SU-DHL-6 (cell line): ENCODE measurements around the gene FAM13C.

ENCODE experiments used
- H2AFZ ChIP-seq: fragments of 200-600 bp; sonication (generic); 2 replicates; pipeline ENCODE4 v1.6.1; 2014; ENCODE audit warnings: low read depth, mild to moderate bottlenecking, moderate library complexity, mixed read lengths, antibody characterized with exemption, low read length; ENCODE audit not compliant: severe bottlenecking
- H3F3A ChIP-seq: fragments of 200-600 bp; shearing (Covaris generic); 2 replicates; pipeline ENCODE4 v1.6.0; 2016; ENCODE audit warnings: antibody characterized with exemption, mild to moderate bottlenecking; ENCODE audit not compliant: insufficient read depth
- H3K27ac ChIP-seq: fragments of 200-600 bp; sonication (generic); 2 replicates; pipeline ENCODE4 v1.5.1; 2016; ENCODE audit warnings: low read depth, mild to moderate bottlenecking, low read length, moderate library complexity, mixed read lengths
- H3K27me3 ChIP-seq: fragments of 200-600 bp; sonication (generic), shearing (Covaris generic); 2 replicates; pipeline ENCODE4 v1.6.0; 2014; ENCODE audit warnings: mild to moderate bottlenecking, low read length
- H3K36me3 ChIP-seq: fragments of 200-600 bp; sonication (generic); 2 replicates; pipeline ENCODE4 v1.6.1; 2014; ENCODE audit warnings: mild to moderate bottlenecking, low read length, mixed read lengths
- H3K4me2 ChIP-seq: fragments of 300-600, 200-600 bp; shearing (Covaris generic), sonication (generic); 2 replicates; pipeline ENCODE4 v1.6.0; 2014; ENCODE audit warnings: low read length, low read depth, mild to moderate bottlenecking; ENCODE audit not compliant: poor library complexity, severe bottlenecking
- H3K4me3 ChIP-seq: fragments of 200-600 bp; sonication (generic); 2 replicates; pipeline ENCODE4 v1.5.1; 2014; ENCODE audit warnings: antibody characterized with exemption, low read length, mild to moderate bottlenecking, mixed read lengths; ENCODE audit not compliant: insufficient read depth, poor library complexity, severe bottlenecking
- H3K79me2 ChIP-seq: fragments of 200-600 bp; sonication (generic); 2 replicates; pipeline ENCODE4 v1.6.1; 2014; ENCODE audit warnings: mild to moderate bottlenecking, low read length, moderate library complexity; ENCODE audit not compliant: insufficient read depth
- H3K9ac ChIP-seq: fragments of 200-600 bp; sonication (generic); 2 replicates; pipeline ENCODE4 v1.7.0; 2014; ENCODE audit warnings: mild to moderate bottlenecking, low read length
- H3K9me2 ChIP-seq: fragments of 200-600 bp; sonication (generic); replicated peaks from 2 replicates; pipeline ENCODE4 v1.6.1; 2014; ENCODE audit warnings: low read length; ENCODE audit not compliant: insufficient read depth
- H3K9me3 ChIP-seq: fragments of 200-600 bp; sonication (generic); 2 replicates; pipeline ENCODE4 v1.6.1; 2014; ENCODE audit warnings: low read length, mixed read lengths; ENCODE audit not compliant: insufficient read depth
- H4K20me1 ChIP-seq: fragments of 200-600 bp; sonication (generic); 2 replicates; pipeline ENCODE4 v1.6.1; 2014; ENCODE audit warnings: low read depth, mild to moderate bottlenecking, antibody characterized with exemption, low read length, moderate library complexity, mixed read lengths
- EZH2phosphoT487 ChIP-seq: fragments of 200-600 bp; sonication (generic), shearing (Covaris generic); conservative IDR thresholded peaks from 2 replicates; pipeline ENCODE4 v1.6.1; 2018; ENCODE audit warnings: mild to moderate bottlenecking, antibody characterized with exemption, low read length, moderate library complexity, mixed read lengths
- TF ChIP-seq, protein P1 (sequence below): fragments of 200-600 bp; sonication (generic); IDR thresholded peaks from one replicate; pipeline ENCODE4 v1.5.1; 2017; ENCODE audit warnings: antibody characterized with exemption, mild to moderate bottlenecking, low read length, moderate library complexity; ENCODE audit not compliant: insufficient read depth, poor library complexity, severe bottlenecking

Gene FAM13C

DNA sequence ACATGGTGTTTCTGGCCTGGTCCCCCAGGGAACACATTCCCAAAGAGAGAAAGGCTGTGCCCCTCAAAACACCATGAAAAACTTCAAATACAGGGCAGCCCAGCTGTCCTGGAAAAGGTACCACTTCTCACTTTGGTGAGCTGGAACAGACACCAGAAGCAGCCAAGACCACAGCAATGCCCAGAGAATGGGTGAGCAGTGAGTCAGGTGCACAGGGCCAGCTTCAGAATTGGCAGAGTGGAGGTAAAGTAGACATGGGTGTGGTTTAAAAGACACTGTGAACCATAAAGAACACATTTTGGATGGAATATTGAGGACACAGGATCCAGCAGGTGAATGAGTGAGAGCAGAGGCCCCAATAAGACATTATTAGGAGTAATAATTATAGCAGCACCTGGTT, 51.3 kb downstream of the FAM13C start:
- no peaks in the 10 kb centered on the region for H3K9me2 ChIP-seq
- no peak overlapping the region for H2AFZ ChIP-seq
- no peaks in the 10 kb centered on the region for H3F3A ChIP-seq
- no peaks in the 10 kb centered on the region for H3K27me3 ChIP-seq
- TF ChIP-seq, protein P1, sequence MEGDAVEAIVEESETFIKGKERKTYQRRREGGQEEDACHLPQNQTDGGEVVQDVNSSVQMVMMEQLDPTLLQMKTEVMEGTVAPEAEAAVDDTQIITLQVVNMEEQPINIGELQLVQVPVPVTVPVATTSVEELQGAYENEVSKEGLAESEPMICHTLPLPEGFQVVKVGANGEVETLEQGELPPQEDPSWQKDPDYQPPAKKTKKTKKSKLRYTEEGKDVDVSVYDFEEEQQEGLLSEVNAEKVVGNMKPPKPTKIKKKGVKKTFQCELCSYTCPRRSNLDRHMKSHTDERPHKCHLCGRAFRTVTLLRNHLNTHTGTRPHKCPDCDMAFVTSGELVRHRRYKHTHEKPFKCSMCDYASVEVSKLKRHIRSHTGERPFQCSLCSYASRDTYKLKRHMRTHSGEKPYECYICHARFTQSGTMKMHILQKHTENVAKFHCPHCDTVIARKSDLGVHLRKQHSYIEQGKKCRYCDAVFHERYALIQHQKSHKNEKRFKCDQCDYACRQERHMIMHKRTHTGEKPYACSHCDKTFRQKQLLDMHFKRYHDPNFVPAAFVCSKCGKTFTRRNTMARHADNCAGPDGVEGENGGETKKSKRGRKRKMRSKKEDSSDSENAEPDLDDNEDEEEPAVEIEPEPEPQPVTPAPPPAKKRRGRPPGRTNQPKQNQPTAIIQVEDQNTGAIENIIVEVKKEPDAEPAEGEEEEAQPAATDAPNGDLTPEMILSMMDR: no peak
- no peak for TF ChIP-seq EZH2phosphoT487
- H4K20me1 ChIP-seq: no peaks in the 10 kb centered on the region
- H3K79me2 ChIP-seq: no peaks in the 10 kb centered on the region
- no peak overlapping the region for H3K27ac ChIP-seq
- H3K9me3 ChIP-seq: no peaks in the 10 kb centered on the region
- no peak overlapping the region for H3K4me2 ChIP-seq
- no peaks in the 10 kb centered on the region for H3K36me3 ChIP-seq
- H3K9ac ChIP-seq: no peak overlapping the region
- H3K4me3 ChIP-seq: no peak overlapping the region

DNA sequence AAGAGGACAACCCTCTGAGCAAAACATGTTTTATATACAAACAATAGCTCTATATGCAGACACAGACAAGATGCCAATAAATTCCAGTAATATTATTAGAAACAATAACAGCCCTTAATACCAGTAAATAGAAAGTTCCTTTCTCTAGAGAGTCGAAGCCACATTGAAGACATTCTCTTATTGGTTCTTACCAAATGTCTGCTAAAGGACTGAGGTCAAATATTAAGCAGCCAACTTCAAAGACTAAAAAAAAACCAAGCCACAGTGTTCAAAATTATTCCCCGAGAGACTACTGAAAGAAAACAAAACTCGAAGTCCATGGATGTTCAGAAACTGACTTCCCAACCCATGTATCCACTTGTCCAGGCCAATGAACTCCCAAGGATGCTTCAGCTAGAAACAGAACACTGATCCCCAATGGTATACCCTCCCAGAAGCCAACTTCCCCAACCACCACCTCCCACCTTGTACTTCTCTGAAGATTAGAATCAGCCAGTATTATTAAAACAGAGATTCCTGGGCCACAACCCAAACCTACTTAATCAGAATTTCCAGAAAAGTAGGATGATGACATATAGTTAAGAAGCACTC, 51.9 kb downstream of the FAM13C start:
- Histone ChIP-seq H3K36me3 (no peaks in the 10 kb centered on the region), H4K20me1 (no peaks in the 10 kb centered on the region), H3K9ac (no peak overlapping the region), H3K27me3 (no peaks in the 10 kb centered on the region), H3K27ac (no peak overlapping the region), H2AFZ (no peak overlapping the region), H3K4me3 (no peak overlapping the region), H3K9me3 (no peaks in the 10 kb centered on the region), H3K4me2 (no peak overlapping the region), H3K9me2 (no peaks in the 10 kb centered on the region), H3K79me2 (no peaks in the 10 kb centered on the region), H3F3A (no peaks in the 10 kb centered on the region)
- no peak for TF ChIP-seq EZH2phosphoT487
- TF ChIP-seq, protein P1: no peak

DNA sequence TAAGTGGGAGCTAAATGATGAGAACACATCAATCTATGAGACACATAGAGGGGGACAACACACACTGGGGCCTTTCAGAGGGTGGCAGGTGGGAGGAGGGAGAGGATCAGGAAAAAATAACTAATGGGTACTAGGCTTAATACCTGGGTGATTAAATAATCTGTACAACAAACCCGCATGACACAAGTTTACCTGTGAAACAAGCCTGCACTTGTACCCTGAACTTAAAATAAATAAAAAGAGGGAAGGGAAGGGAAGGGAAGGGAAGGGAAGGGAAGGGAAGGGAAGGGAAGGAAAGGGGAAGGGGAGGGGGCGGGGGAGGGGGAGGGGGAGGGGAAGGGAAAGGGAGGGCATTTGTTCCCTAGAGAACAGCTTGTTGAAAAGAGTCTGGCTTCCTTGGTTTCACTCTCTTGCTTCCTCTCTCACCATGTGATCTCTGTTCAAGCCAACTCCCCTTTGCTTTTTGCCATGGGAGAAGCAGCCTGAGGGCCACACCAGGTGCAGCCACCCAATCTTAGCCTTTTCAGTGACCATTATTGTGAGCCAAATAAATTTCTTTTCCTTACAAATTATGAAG, 57.7 kb downstream of the FAM13C start:
- TF ChIP-seq EZH2phosphoT487: no peak
- TF ChIP-seq, protein P1: no peak
- no peaks in the 10 kb centered on the region for H3K9me3 ChIP-seq
- H3K4me3 ChIP-seq: no peak overlapping the region
- no peaks in the 10 kb centered on the region for H3F3A ChIP-seq
- H3K27me3 ChIP-seq: no peaks in the 10 kb centered on the region
- H3K79me2 ChIP-seq: no peaks in the 10 kb centered on the region
- no peak overlapping the region for H3K4me2 ChIP-seq
- H3K9ac ChIP-seq: no peak overlapping the region
- no peaks in the 10 kb centered on the region for H3K9me2 ChIP-seq
- H3K36me3 ChIP-seq: no peaks in the 10 kb centered on the region
- no peak overlapping the region for H2AFZ ChIP-seq
- no peaks in the 10 kb centered on the region for H4K20me1 ChIP-seq
- H3K27ac ChIP-seq: no peak overlapping the region
